Right renal pelvis (tissue), 4 donors: ENCODE data around the gene NPHP4. TPM values are rescaled to one million over a fixed set of nuclear protein-coding genes. Genes with fewer than 3 reads are reported as not detected.
"Not testable (repeated sequence)": the region's sequence is repeated elsewhere in the genome, so short reads cannot be mapped to it uniquely, and the experiment has no call there.

Source experiments
- DNase-seq, 4 donors: peaks; one replicate each; pipeline ENCODE4 v3.0.0-alpha.2; 2013; ENCODE audit warnings: low read depth in 4 of 4, low spot score in 3 of 4, missing footprints in 1 of 4
- polyA plus RNA-seq, 4 donors: library from polyadenylated mRNA; unstranded; fragments of 120-200 nt; gene quantifications; one replicate each; pipeline ENCODE4 v1.2.1, GENCODE V29; 2013; ENCODE audit not compliant: insufficient read length in 4 of 4

NPHP4 gene
- polyA plus RNA-seq, 4 donors: 9.8 to 14.0 (median 11.5) TPM

DNA sequence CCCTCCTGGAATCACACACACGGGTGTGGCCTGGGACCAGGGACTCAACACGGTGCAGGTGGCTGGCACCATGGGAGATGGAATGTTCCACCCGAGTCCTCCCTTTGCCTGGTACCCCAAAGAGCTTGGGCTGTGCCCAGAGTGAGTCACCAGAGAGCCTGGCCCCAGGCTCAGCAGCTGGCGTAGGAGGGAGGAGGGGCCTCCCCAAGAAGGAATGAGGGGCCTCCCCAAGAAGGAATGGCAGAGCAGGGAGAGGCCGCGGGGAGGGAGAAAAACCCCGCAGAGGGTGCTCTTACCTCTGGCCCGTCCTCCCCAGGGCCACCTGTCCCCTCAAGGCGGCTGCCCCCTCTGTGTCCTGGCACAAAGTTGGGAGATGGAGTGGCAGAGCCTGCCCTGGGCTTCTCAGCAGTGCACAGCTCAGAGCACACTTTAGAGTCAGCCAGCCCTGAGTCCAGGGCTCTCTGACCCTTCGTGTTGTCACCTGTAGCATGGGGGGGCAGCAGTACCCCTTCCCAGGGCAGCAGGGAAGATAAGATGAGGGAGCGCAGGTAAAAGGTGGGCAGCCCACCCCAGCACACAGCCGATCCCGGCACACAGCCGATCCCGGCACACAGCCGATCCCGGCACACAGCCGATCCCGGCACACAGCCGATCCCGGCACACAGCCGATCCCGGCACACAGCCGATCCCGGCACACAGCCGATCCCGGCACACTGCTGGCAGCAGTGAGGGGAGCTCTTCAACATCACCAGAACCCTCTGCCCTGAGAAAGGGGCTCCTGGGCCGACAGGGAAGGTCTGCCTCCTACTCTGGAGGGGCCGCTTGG, 33.3 kb upstream of the NPHP4 start:
- DNase-seq: no peak

DNA sequence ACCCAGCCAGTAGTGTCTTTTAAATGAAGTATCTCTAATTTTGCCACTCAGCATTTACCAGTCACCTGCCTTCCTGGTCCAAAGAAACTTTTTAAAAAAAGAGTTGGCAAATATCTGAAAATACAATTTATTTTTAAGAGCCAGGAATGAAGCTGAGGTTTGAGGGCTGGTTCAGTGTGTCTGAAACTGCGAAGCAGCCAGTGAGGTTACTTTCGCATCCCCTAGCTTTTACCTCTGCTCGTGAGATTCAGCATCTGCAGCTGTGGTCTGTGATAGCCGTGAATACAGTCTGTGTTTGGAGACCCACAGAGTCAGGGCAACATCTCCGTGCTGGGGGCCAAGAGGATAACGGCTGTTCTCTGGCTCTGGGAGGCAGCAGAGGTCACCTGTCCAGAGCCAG, 32.2 kb upstream of the NPHP4 start:
- DNase-seq: no peak

DNA sequence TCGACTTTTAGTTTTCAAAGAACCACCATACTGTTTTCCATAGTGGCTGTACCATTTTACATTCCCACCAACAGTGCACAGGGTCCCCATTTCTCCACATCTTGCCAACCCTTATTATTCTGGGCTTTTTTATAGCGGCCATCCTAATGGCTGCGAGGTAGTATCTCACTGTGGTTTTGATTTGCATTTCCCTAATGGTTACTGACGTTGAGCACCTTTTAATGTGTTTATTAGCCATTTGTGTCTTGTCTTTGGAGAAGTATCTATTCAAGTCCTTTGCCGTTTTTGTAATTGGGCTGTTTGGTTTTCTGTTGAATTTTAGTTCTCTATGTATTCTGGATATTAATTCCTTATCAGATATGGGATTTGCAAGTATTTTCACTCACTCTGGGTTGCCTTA, 31.1 kb upstream of the NPHP4 start:
- no peak for DNase-seq

DNA sequence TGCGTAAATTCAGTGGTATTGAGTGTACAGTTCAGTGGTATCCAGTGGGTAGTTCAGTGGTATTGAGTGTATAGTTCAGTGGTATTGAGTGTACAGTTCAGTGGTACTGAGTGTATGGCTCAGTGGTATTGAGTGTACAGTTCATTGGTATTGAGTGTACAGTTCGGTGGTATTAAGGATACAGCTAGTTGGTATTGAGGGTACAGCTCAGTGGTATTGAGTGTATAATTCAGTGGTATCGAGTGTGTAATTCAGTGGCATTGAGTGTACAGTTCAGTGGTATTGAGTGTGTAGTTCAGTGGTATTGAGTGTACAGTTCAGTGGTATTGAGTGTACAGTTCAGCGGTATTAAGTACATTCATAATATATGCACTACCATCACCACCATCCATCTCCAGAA, 30.0 kb upstream of the NPHP4 start:
- no peak for DNase-seq

DNA sequence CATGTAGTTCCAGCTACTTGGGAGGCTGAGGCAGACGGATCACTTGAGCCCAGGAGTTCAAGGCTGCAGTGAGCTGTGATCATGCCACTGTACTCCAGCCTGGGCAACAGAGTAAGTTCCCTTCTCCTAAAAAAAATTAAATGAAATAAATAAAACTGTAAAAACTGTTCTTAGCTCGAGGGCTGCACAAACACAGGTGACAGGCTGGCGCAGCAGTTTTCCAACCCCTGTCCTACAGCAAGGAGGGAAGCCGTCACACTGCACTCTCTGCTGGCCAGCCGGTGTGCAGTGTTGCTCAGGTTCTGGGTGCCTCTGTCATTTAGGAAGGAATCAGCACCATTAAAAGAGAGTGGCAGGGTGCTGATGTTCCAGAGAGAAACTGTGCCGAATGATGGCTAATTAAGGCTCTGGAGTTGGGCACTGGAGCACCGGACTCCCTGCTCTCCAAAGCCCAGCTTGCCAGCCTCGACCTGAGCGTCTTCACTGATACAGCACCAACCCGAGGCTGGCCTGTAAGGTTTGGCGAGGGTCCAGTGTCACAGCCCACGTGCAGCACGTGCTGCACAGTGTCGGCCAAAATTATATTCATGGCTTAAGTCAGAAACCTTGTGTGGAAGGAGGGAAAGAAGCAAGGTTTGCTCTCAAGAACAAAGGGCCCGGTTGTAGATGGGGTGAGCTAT, 27.1 kb upstream of the NPHP4 start:
- no peak for DNase-seq

DNA sequence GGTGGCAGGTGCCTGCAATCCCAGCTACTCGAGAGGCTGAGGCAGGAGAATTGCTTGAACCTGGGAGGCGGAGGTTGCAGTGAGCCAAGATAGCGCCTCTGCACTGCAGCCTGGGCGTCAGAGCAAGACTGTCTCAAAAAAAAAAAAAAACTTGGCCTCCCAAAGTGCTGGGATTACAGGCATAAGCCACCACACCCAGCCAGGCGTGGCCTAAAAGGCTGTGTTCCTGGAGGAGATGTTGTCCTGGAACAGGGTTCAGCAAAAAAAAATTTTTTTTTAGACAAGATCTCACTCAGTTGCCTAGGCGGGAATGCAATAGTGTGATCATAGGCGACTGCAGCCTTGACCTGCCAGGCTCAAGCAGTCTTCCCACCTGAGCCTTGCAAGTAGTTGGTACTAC, 25.4 kb upstream of the NPHP4 start:
- not testable (repeated sequence) for DNase-seq

DNA sequence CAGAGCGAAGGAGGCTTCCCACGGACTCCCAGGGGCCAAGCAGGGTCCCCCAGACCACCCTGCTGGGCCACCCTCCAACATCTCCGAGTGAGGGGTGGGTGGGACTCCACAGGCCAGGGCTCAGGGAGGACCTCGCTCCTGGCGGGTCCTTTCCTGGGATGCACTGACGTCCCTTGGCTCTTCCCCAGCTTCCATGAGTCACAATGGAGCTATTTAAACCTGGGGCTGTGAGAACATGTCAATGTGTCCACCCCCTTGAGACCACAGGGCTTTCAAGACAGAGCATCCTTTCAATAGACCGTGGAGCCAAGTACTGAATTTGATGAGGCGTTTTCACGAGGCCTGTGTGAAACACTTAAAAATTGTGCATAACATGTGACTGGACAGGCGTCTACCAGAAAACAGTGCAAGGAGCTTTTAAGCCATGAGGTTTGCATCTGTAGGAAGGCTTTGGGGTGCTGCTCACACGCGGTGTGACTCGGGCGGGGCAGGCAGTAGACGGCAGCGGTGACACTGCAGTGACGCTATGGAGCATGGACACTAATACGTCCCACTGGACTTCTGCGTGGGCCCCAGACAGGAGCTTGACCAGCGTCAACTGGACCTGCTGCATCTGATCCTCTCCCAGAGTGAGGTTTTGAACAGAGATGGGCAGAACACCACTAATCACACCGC, 24.1 kb upstream of the NPHP4 start:
- DNase-seq: no peak

DNA sequence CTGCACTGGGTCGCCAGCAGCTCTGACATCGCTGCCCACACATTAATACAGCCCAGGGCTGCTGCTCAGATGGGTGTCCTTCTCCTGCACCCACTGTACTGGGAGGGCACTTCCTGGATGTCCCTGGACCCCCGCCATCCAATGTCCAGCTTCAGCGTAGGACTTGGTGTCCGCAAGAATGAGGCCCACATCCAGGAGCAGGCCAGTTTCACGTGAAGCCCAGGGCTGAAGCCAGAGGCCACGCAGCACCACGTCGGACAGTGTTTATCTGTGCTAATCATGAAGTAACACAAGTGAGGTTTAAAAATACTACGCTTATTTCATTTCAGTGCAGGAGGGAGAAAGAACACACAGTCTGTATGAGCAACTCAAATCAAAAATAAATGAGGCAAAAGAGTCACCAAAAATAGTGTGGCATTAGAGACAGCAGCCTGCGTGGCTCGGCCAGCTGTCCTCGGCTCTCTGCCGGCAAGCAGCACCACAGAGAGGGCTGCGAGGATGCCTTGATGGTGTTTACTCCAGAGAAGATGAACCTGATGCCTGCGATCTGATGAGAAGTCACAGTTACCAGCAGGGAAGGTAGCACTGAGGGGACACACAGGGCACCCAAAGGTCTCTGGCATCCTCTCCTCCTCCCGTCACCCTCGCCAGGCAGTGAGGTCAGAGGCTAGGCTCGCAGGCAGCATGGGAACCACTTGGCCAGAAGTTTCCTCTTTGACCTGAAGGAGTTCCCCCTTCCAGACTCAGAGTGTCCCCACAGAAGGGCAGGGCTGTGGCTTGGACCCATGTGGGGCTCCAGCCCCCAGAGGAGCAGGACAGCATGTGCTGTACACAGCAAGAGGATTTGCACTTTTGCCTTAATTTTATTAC, 22.1 kb upstream of the NPHP4 start:
- DNase-seq: no peak

DNA sequence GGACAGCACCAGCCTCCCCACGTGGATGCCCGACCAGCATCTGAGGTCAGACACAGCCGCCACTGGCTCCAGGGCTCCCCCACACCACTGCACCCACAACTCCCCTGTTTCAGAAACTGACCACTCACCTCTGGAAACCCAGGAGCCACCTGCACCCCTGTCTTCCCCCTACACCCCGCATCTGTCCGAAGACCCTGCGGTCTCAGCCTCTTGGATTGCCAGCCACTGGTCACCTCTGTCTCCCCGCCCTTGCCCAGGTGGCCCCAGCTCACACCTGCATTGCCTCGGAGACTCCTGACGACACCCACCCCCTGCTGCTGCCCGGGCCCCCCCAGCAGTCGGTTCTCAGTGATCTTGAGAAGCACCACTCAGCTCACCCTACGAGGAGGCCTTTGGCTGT, 21.3 kb upstream of the NPHP4 start:
- no peak for DNase-seq

DNA sequence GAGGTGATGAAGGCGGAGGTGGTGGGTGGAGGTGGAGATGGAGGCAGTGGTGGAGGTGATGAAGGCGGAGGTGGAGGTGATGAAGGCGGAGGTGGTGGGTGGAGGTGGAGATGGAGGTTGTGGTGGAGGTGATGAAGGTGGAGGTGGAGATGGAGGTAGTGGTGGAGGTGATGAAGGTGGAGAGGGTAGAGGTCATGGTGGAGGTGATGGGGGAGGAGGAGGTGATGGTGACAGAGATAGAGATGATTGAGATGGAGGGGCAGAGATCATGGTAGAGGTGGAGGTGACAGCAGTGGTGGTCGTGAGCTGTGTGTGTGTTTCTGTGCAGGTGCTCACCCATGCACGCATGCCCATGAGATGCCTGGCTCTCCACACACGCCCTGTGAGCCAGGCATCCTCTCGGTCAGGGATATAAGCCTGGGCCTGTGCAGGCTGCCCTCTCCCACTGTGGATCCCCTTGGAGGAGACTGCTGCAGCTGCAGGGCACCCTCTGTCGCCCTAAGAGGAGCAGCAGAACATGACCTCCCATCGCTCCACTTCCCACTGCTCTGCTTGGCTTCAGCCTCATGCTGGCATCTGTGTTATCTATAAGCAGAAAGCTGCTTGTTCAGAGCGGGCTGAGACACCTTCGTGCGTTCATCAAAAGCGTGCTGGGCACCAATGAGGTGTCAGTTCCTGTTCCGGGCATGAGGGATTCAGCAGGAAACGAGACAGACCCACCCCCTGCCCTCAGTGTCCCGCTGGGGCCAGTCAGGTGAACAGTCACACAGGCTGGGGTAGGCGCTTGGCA, 20.5 kb upstream of the NPHP4 start:
- no peak for DNase-seq

DNA sequence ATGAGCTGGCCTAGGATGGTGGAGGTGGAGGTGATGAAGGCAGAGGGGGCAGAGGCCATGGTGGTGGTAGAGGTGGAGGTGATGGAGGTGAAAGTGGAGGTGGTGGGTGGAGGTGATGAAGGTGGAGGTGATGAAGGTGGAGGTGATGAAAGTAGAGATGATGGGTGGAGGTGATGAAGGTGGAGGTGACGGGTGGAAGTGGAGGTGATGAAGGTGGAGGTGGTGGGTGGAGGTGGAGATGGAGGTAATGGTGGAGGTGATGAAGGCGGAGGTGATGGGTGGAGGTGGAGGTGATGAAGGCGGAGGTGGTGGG, 19.7 kb upstream of the NPHP4 start:
- DNase-seq: no peak

DNA sequence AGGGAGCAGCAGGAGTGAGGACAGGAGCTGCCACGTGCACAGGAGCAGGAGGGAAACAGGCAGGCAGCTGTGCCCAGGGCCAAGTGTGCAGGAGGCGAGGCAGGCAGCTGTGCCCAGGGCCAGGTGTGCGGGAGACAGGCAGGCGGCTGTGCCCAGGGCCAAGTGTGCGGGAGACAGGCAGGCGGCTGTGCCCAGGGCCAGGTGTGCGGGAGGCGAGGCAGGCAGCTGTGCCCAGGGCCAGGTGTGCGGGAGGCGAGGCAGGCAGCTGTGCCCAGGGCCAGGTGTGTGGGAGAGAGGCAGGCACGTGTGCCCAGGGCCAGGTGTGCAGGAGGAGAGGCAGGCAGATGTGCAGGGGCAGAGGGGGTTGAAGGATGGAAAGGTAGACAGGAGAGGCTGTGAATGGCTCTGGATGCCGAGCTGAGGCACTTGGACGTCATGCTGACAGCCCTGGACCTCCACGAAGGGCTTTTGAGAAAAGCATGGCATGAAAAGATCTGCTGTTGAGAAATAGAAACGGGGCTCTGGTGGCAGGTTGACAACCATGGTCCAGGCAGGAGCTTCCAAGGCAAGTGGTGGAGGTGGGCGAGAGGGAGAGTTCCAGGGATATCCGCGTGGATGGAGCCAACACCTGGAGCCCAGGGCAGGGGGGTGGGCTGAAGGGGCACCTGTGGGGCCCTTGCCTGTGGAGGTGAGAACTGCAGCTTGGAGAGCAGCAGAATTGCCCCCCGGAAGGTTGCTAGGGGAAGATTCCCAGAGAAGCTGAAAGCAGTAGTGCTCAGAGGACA, 19.1 kb upstream of the NPHP4 start:
- DNase-seq: no peak

DNA sequence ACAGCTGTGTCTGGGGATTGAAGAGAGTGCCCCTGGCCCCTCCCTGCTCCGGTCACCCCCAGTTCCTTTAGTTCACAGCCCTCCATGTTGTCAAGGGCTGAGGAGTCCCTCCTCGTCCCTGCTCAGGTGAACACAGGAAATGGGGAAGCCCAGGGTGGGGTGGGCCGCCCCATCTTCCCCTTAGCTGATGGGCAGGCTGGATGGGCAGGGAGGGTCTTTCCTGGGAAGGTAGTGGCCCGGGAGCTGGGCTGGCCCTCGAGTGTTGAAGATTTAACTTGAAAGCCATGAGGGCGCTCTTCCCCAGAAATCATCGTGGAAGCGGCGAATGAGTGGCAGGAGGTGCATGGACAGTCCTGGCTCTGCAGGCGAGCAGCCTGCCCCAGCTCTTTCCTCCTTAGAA, 18.3 kb upstream of the NPHP4 start:
- DNase-seq: no peak

DNA sequence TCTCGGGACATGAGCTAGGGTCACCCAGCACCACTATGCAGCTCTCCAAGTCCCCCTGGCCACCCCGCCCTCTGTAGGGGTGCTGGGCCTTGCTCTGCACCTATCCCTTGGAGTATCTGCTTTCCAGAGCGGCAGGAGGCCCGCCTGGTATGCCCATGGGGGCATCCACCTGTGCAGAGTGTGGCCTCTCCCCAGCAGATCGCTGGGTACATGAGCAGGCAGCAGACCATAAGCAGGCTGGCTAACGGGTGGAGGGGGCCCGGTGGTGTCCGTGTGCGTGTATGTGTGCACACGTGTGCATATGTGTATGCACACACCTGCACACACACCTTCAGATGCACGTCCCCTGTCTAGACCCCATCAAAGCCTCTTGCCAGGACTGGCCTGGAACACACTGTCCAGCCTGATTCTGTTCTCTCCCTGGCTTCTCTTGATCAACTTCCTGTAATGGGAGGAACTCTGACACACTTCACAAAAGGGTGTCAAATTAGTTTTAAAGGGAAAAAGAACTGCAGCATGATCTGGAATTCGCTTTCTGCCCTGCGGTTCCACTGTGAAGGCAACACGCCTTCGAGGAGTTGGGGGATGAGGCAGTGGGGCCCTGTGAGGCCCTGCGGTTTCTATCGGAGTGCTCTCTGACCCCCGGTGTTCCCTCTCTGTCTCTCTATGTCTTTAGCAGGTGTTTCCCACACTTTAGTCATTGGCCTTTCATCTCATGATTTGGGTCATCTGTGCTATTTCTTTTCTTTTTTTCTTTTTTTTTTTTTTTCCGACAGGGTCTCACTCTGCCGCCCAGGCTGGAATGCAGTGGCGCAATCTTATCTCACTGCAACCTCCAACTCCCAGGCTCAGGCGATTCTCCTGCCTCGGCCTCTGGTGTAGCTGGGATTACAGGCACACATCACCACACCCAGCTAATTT, 17.2 kb upstream of the NPHP4 start:
- DNase-seq: no peak

DNA sequence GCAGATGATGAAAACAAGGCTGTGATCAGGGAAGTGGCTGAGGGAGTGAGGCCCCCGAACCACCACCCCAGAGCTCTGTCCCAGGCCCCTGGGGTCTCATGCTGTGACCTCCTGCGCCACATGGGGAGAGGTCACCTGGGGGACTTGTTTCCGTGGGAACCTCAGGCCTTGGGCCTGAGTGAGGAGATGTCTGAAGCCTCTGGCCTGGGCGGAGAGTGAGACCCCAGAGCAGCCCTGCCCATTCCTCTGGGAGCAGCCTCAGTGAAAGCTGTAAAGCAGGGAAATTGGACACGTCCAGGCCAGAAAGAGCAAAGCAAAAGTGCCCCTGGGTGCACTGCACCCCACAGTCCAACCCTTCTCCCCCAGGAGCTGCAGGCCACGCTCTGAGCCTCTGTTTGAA, 16.5 kb upstream of the NPHP4 start:
- DNase-seq: no peak

DNA sequence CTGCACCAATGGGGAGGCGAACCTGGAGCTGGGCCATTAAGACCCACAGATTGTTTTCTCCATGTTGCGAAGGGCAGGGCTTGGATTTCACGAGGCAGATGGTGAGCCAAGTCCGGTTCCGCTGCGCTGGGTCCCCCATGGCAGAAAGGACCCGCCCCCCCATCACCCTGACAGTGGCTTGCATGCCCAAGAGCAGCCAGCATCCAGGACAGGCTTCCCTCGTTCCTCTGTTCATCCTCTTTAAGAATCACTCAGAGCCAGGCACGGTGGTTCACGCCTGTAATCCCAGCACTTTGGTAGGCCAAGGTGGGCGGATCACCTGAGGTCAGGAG, 15.8 kb upstream of the NPHP4 start:
- DNase-seq: no peak

DNA sequence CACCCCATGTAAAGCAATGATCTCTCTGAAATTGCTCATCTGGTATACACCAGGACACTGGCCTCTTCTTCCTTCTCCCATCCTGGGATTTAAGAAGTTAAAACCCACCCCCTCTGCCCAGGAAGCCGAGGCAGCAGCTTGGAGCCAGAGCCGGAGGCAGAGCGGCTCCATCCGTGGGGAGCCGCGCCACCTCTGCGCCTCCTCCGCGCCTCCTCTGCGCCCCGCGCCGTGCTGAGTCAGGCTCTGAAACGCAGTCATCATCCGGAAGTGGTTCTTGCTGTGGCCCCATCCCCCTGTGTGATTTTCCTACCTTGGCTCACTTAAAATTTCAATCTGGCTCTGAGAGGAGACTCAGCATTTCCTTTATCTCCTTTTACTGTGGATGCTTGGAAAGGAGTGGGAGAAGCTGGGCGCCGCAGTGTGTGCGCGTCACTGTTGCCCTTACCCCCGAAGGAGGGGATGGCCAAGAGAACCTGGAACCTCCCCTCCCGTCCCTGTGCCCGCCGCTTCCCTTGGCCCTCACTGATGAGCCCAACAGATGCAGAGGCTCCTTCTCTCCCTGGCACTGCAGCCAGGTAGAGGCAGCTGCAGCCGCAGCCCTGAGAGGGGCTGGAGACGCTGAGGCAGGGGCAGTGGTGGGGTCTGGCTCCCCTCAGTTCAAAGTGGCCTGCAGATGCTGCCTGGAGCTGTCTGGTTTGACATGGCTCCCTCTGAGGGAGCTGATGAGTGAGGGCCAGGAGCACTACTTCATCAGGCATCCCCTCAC, 15.3 kb upstream of the NPHP4 start:
- no peak for DNase-seq

DNA sequence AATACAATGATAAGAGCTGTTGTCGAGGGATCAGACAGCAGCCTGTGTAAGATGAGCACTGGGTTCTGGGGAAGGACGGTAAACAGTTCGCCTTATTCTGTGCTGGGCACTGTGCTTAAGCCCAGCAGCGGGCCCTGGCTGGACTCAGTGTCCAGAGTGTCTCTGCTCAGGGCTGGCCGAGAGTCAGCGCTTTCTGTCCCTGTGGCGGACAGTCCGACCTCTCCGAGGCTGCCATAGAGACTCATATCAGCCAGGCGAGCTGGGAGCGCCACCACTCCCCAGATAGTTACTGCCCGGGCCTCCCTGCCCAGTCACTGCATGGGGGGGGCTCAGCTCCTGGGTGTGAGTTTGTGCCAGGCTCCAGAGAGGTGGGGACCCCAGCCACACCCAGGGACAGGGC, 14.7 kb upstream of the NPHP4 start:
- no peak for DNase-seq
